Activated effector memory CD4-positive, alpha-beta T cell treated with Interleukin-2 at 50 U/mL for 16 hours (primary cell): Measurements from ENCODE around the gene COL18A1.

Experiments used
- DNase-seq: peaks from one replicate; pipeline ENCODE4 v3.0.0-alpha.2; 2020

COL18A1 gene

GRCh38 chr21:45511007-45511406 is 106.0 kb downstream of the COL18A1 start:
- no peak for DNase-seq

GRCh38 chr21:45511661-45512431 is 106.9 kb downstream of the COL18A1 start:
- no peak for DNase-seq

- no peak for DNase-seq
These were observed 107.6 kb downstream of the COL18A1 start for GRCh38 chr21:45512626-45513002.

- DNase-seq: no peak
These were observed 108.2 kb downstream of the COL18A1 start for GRCh38 chr21:45513003-45513717.

GRCh38 chr21:45513741-45514310 is 108.9 kb downstream of the COL18A1 start:
- no peak for DNase-seq

GRCh38 chr21:45514311-45515021 is 109.5 kb downstream of the COL18A1 start:
- no peak for DNase-seq

GRCh38 chr21:45515241-45516061 is 110.5 kb downstream of the COL18A1 start:
- DNase-seq: no peak

GRCh38 chr21:45516071-45516670 is 111.2 kb downstream of the COL18A1 start:
- DNase-seq: no peak

- no peak for DNase-seq
These were observed 111.7 kb downstream of the COL18A1 start for GRCh38 chr21:45516671-45517151.

GRCh38 chr21:45517249-45518065 is 112.5 kb downstream of the COL18A1 start:
- DNase-seq: no peak

GRCh38 chr21:45518742-45519141 is 113.8 kb downstream of the COL18A1 start:
- no peak for DNase-seq

- no peak for DNase-seq
These were observed 114.2 kb downstream of the COL18A1 start for GRCh38 chr21:45519182-45519581.

- no peak for DNase-seq
These were observed 116.3 kb downstream of the COL18A1 start for GRCh38 chr21:45521241-45521640.

GRCh38 chr21:45522381-45522780 is 117.4 kb downstream of the COL18A1 start:
- DNase-seq: no peak

GRCh38 chr21:45522986-45523385 is 118.0 kb downstream of the COL18A1 start:
- DNase-seq: no peak

- DNase-seq: no peak
These were observed 118.6 kb downstream of the COL18A1 start for GRCh38 chr21:45523411-45524101.

GRCh38 chr21:45524756-45525152 is 119.8 kb downstream of the COL18A1 start:
- DNase-seq: no peak

- no peak for DNase-seq
These were observed 120.4 kb downstream of the COL18A1 start for GRCh38 chr21:45525153-45525909.

- no peak for DNase-seq
These were observed 120.9 kb downstream of the COL18A1 start for GRCh38 chr21:45525910-45526306.
